Measurements from ENCODE around the gene THAP7. TPM values are rescaled to one million over a fixed set of nuclear protein-coding genes. Genes with fewer than 3 reads are reported as not detected.
A peak's percentile ranks its signal among the peaks of the same experiment; 100 is the strongest.

THAP7 gene
- total and polyA plus RNA-seq, 2 of the 4 experiments (the other 2 are of a cell fraction) = 14.2 to 19.8 TPM

DNA sequence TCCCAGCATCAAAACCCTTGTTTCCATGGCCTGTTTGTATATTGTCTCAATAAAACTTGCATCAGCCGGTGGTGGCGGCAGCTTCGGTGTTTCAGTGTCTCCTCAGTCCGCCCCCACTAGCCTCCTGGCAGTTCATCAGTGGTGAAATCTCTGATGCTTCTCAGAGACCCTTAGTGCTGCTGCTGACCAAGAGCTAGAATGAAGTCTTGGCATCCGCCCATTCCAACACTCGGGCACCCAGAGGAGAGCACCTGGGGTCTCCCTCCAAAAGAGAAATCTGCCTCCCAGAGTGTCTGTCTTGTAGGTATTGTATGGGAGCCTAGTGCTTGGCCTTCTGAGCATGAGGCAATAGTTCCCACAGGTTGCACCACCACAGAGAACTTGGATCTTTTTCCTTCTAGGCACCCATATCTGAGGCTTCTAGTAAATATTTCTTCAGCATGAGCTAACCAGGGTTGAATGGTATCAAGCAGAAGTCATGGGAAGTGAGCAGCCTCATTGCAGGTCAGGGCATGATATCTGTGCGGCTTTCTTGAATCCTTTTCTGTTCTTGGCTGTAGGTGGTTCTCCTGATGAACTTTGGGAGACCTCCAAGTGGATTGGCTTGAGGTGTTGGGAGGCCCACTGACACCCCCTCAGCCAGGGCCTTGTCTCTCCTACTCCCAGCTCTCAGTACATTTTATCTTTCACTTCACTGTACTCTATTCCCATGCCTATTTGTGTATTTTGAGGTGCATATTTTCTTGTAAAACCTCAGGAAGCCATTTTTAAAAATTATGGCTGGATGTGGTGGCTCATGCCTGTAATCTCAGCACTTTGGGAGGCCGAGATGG, 48.0 kb downstream of the THAP7 start:
- Histone ChIP-seq H3K79me1 (ENCODE audit: low read depth in 1 of 2, low read length in 2 of 2) (peaks cover 27 to 72% of the 10 kb centered on the region in 2 experiments), H3K23ac (ENCODE audit: low read depth, low read length) (no peak overlapping the region), H2BK15ac (ENCODE audit: low read depth, low read length) (no peak overlapping the region), H3K4me1 (ENCODE audit: control insufficient read depth, insufficient read depth, low read length) (peaks cover 6% of the 10 kb centered on the region; the same call in 1 of the 2 replicates), H2AFZ (replicated peaks; ENCODE audit: low read length, poor library complexity) (no peak overlapping the region), H2BK120ac (ENCODE audit: low read depth, low read length) (no peak overlapping the region), H3K4ac (ENCODE audit: low read depth, low read length) (peak overlapping the region; percentile 41; the same call in 1 of the 2 replicates), H4K20me1 (ENCODE audit: insufficient read depth, low read length) (peaks cover 56% of the 10 kb centered on the region), H3K9me1 (ENCODE audit: insufficient read depth, low read length) (peaks cover 22% of the 10 kb centered on the region), H3K27ac (ENCODE audit: insufficient read depth, low read length) (peak overlapping the region; percentile 50; the same call in 1 of the 2 replicates), H2BK5ac (ENCODE audit: low read depth, low read length, poor library complexity, severe bottlenecking) (no peak overlapping the region), H3K56ac (ENCODE audit: extremely low read depth, insufficient read depth, low read length) (no peak overlapping the region), H2AK9ac (replicated peaks; ENCODE audit: low read depth, low read length, poor library complexity) (no peak overlapping the region), H2BK20ac (ENCODE audit: low read depth, low read length) (no peak overlapping the region), H3K9me3 (ENCODE audit: control insufficient read depth, insufficient read depth, low read length) (no peaks in the 10 kb centered on the region), H3K36me3 (ENCODE audit: control insufficient read depth, insufficient read depth, low read length) (peaks cover 39% of the 10 kb centered on the region), H3K4me3 (ENCODE audit: insufficient read depth, low read depth, low read length) (no peak overlapping the region), H4K5ac (ENCODE audit: low read depth, low read length) (no peak overlapping the region), H4K8ac (ENCODE audit: low read depth in 2 of 2, low read length in 2 of 2) (no peak overlapping the region), H3K4me2 (ENCODE audit: low read depth, low read length) (no peak overlapping the region), H3K9ac (ENCODE audit: low read depth, low read length) (no peak overlapping the region), H3K27me3 (ENCODE audit: control insufficient read depth, insufficient read depth, low read length) (no peaks in the 10 kb centered on the region), H3K18ac (ENCODE audit: low read depth, low read length) (no peak overlapping the region), H3K14ac (replicated peaks; ENCODE audit: low read depth, low read length) (no peak overlapping the region), H2AK5ac (ENCODE audit: low read depth, low read length) (no peak overlapping the region), H4K91ac (ENCODE audit: insufficient read depth, low read depth, low read length) (0 out of 2 replicates have a peak overlapping the region, but pooled peaks have one; percentile 36)
- CTCF ChIA-PET = interaction anchor here (0.5 kb wide), 1 partner anchor 9 kb away, joined by 5 read pairs; no protein-coding TSS in a partner anchor
- peak; percentile 47 for DNase-seq
- ATAC-seq (ENCODE audit: low read depth) = no peak
- WGBS, 2 experiments (ENCODE audit: extremely low coverage in 2 of 2, insufficient read length in 1 of 2) = 100% methylated on average over 1 of the region's 8 CpGs; no CpG with 5 or more reads in 1 of the 2 experiments
- intact Hi-C loops (cut with micrococcal nuclease) (loop anchor here (10.0 kb wide), 2 partner anchors 69 to 149 kb away; no protein-coding TSS in a partner anchor), dilution Hi-C loops (cut with HindIII; ENCODE audit: low sequenced_read_pairs, unreplicated experiment) (no loop called here), in situ Hi-C loops (cut with MboI; ENCODE audit: low sequenced_read_pairs) (no loop called here)
- no TSS peak for BruUV-seq (replicated peaks)
- POLR2A ChIA-PET (ENCODE audit: unreplicated experiment) = no interaction called here
- no peak for TF ChIP-seq MXI1 (IDR thresholded peaks at IDR 0.05; ENCODE audit: borderline replicate concordance, low read depth, low read length)
- peak; percentile 84 for TF ChIP-seq CEBPB (IDR thresholded peaks at IDR 0.05; ENCODE audit: low read depth, low read length)
